Measurements from ENCODE around the gene CTSC.

DNA sequence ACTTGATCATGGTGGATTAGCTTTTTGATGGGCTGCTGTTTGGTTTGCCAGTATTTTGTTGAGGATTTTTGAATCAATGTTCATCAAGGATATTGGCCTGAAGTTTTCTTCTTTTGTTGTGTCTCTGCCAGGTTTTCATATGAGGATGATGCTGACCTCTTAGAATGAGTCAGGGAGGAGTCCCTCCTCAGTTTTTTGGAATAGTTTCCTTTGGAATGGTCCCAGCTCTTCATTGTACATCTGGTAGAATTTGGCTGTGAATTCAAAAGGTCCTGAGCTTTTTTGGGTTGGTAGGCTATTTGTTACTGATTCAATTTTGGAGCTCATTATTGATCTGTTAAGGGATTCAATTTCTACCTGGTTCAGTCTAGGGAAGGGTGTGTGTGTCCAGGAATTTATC is 78.1 kb downstream of the CTSC start:
- TF ChIP-seq, protein P1, sequence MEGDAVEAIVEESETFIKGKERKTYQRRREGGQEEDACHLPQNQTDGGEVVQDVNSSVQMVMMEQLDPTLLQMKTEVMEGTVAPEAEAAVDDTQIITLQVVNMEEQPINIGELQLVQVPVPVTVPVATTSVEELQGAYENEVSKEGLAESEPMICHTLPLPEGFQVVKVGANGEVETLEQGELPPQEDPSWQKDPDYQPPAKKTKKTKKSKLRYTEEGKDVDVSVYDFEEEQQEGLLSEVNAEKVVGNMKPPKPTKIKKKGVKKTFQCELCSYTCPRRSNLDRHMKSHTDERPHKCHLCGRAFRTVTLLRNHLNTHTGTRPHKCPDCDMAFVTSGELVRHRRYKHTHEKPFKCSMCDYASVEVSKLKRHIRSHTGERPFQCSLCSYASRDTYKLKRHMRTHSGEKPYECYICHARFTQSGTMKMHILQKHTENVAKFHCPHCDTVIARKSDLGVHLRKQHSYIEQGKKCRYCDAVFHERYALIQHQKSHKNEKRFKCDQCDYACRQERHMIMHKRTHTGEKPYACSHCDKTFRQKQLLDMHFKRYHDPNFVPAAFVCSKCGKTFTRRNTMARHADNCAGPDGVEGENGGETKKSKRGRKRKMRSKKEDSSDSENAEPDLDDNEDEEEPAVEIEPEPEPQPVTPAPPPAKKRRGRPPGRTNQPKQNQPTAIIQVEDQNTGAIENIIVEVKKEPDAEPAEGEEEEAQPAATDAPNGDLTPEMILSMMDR (IDR thresholded peaks at IDR 0.05) = no peak
- no peak for TF ChIP-seq POLR2A (IDR thresholded peaks at IDR 0.05)
